Measurements from ENCODE around the gene ZIC1. TPM values are rescaled to one million over a fixed set of nuclear protein-coding genes. Genes with fewer than 3 reads are reported as not detected.

ZIC1 gene
- total and polyA plus RNA-seq, 2 experiments from 2014 or later = 15.5 to 18.2 TPM

DNA sequence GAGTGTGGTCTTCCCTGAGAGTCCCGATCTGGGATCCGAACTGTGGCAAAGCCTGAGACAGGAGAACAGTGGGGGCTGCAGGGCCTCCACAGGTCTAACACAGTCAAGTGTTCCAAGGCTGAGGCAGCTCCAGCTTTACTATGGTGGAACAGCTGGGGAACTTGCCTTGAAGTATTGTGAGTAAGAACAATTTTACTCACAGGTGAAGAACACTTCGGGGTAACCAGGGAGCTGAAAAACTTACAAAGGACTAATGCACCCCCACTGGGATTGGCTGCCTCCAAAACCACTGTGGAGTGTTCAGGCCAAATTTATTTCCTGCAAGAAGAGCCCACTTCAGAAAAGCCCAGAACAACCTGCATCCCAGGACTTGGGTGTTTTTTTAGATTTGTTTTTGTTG, 28.2 kb upstream of the ZIC1 start:
- H3K9me2 ChIP-seq (ENCODE audit: insufficient read depth) = no peaks in the 10 kb centered on the region
- H3F3A ChIP-seq (ENCODE audit: insufficient read depth) = no peaks in the 10 kb centered on the region
- no peaks in the 10 kb centered on the region for H3K4me1 ChIP-seq (ENCODE audit: insufficient read depth)
- no peak overlapping the region for H2AFZ ChIP-seq
- H4K20me1 ChIP-seq (ENCODE audit: insufficient read depth) = no peaks in the 10 kb centered on the region
- H3K36me3 ChIP-seq (ENCODE audit: low read depth) = no peaks in the 10 kb centered on the region
- no peaks in the 10 kb centered on the region for H3K9me3 ChIP-seq (ENCODE audit: low read depth)
- DNase-seq = no peak
- no peak overlapping the region for H3K4me3 ChIP-seq
- H3K4me2 ChIP-seq (ENCODE audit: unreplicated experiment) = no peak overlapping the region
- no peak overlapping the region for H3K9ac ChIP-seq
- in situ Hi-C loops (cut with MboI) = no loop called here
- H3K27ac ChIP-seq = no peak overlapping the region
- no peak for TF ChIP-seq EZH2phosphoT487 (IDR thresholded peaks at IDR 0.05; ENCODE audit: insufficient read depth, low read depth)
- TF ChIP-seq EZH2 (IDR thresholded peaks at IDR 0.05; ENCODE audit: insufficient read depth, poor library complexity, severe bottlenecking) = no peak
- H3K27me3 ChIP-seq (replicated peaks; ENCODE audit: insufficient read depth) = peaks cover 38% of the 10 kb centered on the region
- 84 to 92% methylated on average over 3 of the region's 3 CpGs for WGBS, 2 experiments (ENCODE audit: low coverage in 1 of 2, low lambda C conversion rate in 2 of 2, missing lambda C conversion rate in 2 of 2)
- H3K79me2 ChIP-seq (ENCODE audit: insufficient read depth) = no peaks in the 10 kb centered on the region

DNA sequence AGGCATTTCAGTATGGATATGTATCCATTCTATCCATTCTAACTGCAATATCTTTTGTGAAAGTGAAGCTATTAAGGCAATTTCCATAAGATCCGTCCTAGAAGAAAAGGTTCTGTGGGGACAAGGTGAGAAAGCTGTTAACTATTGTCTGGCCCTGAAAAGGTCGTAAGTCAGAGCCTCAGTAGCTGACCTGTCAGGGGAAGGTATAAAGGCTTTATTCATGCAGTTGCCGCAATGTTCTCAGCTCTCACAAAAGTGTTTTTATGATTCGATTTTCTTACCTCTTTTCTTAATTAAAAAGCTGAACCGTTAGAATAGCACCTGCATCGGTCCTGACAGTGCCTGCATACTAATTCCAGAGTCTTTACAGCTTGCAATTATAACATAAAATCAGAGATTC, 27.6 kb upstream of the ZIC1 start:
- Histone ChIP-seq H2AFZ (no peak overlapping the region), H3F3A (ENCODE audit: insufficient read depth) (no peaks in the 10 kb centered on the region), H3K36me3 (ENCODE audit: low read depth) (no peaks in the 10 kb centered on the region), H3K79me2 (ENCODE audit: insufficient read depth) (no peaks in the 10 kb centered on the region), H3K27ac (no peak overlapping the region), H3K4me3 (no peak overlapping the region), H3K27me3 (replicated peaks; ENCODE audit: insufficient read depth) (peaks cover 32% of the 10 kb centered on the region), H4K20me1 (ENCODE audit: insufficient read depth) (no peaks in the 10 kb centered on the region), H3K9ac (no peak overlapping the region), H3K4me1 (ENCODE audit: insufficient read depth) (no peaks in the 10 kb centered on the region), H3K9me3 (ENCODE audit: low read depth) (no peaks in the 10 kb centered on the region), H3K4me2 (ENCODE audit: unreplicated experiment) (no peak overlapping the region), H3K9me2 (ENCODE audit: insufficient read depth) (no peaks in the 10 kb centered on the region)
- no peak for DNase-seq
- 90 to 93% methylated on average over 6 of the region's 6 CpGs for WGBS, 2 experiments (ENCODE audit: low coverage in 1 of 2, low lambda C conversion rate in 2 of 2, missing lambda C conversion rate in 2 of 2)
- TF ChIP-seq EZH2phosphoT487 (IDR thresholded peaks at IDR 0.05; ENCODE audit: insufficient read depth, low read depth) (no peak), EZH2 (IDR thresholded peaks at IDR 0.05; ENCODE audit: insufficient read depth, poor library complexity, severe bottlenecking) (no peak)
- in situ Hi-C loops (cut with MboI) = no loop called here

DNA sequence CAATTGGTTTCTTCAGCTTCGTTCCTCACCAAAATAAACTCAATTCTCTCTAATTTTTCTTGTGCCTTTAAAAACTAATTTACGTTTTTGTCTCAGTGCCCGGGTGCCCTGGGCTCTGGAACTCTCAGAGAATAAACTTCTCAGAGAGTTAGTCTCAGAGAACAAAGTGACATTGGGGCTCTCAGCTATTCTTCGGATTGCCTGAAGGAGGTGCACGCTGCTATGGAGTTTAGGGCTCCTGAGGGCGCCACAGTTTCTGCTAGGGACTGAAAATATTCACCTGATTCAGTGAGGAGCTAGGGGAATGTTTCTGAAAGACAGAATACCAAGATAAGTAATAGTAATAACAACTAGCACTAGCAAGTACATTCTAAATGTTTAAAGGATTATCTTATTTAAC, 25.5 kb upstream of the ZIC1 start:
- Histone ChIP-seq H3K9me2 (ENCODE audit: insufficient read depth) (no peaks in the 10 kb centered on the region), H3K9ac (no peak overlapping the region), H3F3A (ENCODE audit: insufficient read depth) (no peaks in the 10 kb centered on the region), H3K27me3 (replicated peaks; ENCODE audit: insufficient read depth) (peaks cover 15% of the 10 kb centered on the region), H3K9me3 (ENCODE audit: low read depth) (no peaks in the 10 kb centered on the region), H3K27ac (no peak overlapping the region), H3K4me1 (ENCODE audit: insufficient read depth) (no peaks in the 10 kb centered on the region), H3K36me3 (ENCODE audit: low read depth) (no peaks in the 10 kb centered on the region), H3K4me2 (ENCODE audit: unreplicated experiment) (no peak overlapping the region), H4K20me1 (ENCODE audit: insufficient read depth) (no peaks in the 10 kb centered on the region), H3K79me2 (ENCODE audit: insufficient read depth) (no peaks in the 10 kb centered on the region), H3K4me3 (no peak overlapping the region), H2AFZ (no peak overlapping the region)
- 71 to 74% methylated on average over 6 of the region's 6 CpGs for WGBS, 2 experiments (ENCODE audit: low coverage in 1 of 2, low lambda C conversion rate in 2 of 2, missing lambda C conversion rate in 2 of 2)
- in situ Hi-C loops (cut with MboI) = no loop called here
- no peak for DNase-seq
- TF ChIP-seq EZH2 (IDR thresholded peaks at IDR 0.05; ENCODE audit: insufficient read depth, poor library complexity, severe bottlenecking) (no peak), EZH2phosphoT487 (IDR thresholded peaks at IDR 0.05; ENCODE audit: insufficient read depth, low read depth) (no peak)

DNA sequence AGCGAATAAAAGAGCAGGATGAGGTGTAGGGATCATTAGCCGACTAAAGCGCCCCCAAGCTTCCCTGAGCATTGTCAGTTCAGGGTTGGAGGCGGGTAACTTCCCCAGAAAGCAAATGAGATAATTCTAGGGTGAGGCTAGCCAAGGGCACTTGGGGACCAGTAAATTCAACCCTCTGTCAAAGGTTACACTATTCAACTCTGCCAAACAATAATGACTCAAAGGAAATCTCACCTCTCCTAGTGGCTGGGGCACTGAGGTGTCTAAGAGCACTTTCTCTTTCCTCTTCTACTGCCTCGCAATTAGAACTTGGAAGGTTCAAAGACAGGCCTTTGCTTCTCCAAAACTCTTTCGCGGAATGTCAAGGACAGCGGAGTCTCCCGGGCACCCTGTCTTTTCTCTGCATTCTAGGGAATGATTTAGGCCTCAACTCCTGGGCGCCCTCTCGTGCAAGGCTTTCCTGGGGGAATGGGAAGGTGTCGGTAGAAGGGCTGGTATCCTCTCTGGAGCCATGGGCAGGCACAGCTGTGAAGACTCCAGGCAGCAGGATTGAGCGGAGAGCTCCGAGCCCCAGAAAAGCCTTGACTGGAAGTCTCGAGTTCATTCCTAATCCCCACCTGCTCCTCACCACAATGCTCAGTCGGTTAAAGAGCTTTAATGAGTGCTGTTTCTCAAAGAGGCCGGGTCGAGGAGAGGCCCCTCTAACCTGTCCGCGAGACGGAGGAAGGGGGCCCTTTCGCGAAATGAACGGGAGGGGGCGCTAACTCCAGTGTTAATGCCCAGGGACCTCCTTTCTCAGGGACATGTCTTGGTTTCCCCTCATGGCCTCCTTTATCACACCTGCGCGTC, 24.7 kb upstream of the ZIC1 start:
- Histone ChIP-seq H3K36me3 (ENCODE audit: low read depth) (no peaks in the 10 kb centered on the region), H3K4me2 (ENCODE audit: unreplicated experiment) (no peak overlapping the region), H3K9me3 (ENCODE audit: low read depth) (no peaks in the 10 kb centered on the region), H3K27ac (no peak overlapping the region), H3K27me3 (replicated peaks; ENCODE audit: insufficient read depth) (peaks cover 7% of the 10 kb centered on the region; the same call in 1 of the 2 replicates), H3K4me1 (ENCODE audit: insufficient read depth) (no peaks in the 10 kb centered on the region), H3F3A (ENCODE audit: insufficient read depth) (no peaks in the 10 kb centered on the region), H3K9ac (no peak overlapping the region), H3K79me2 (ENCODE audit: insufficient read depth) (no peaks in the 10 kb centered on the region), H3K4me3 (no peak overlapping the region), H3K9me2 (ENCODE audit: insufficient read depth) (no peaks in the 10 kb centered on the region), H4K20me1 (ENCODE audit: insufficient read depth) (no peaks in the 10 kb centered on the region), H2AFZ (no peak overlapping the region)
- TF ChIP-seq EZH2 (IDR thresholded peaks at IDR 0.05; ENCODE audit: insufficient read depth, poor library complexity, severe bottlenecking) (no peak), EZH2phosphoT487 (IDR thresholded peaks at IDR 0.05; ENCODE audit: insufficient read depth, low read depth) (no peak)
- in situ Hi-C loops (cut with MboI) = no loop called here
- no peak for DNase-seq
- WGBS, 2 experiments (ENCODE audit: low coverage in 1 of 2, low lambda C conversion rate in 2 of 2, missing lambda C conversion rate in 2 of 2) = 93 to 95% methylated on average over 27 of the region's 27 CpGs
